GM12875 (cell line): ENCODE data around the gene TBCCD1.

ENCODE experiments used
- H3K4me3 ChIP-seq: one replicate; pipeline ENCODE4 v1.5.1; 2011; ENCODE audit warnings: low read depth, low read length, control low read depth
- CTCF ChIP-seq: IDR thresholded peaks from 2 replicates; pipeline ENCODE4 v1.5.1; 2011; ENCODE audit warnings: low read depth, mild to moderate bottlenecking, control low read depth, inconsistent platforms, low read length, moderate library complexity, borderline replicate concordance; ENCODE audit not compliant: insufficient read depth

The TBCCD1 gene

GRCh38 chr3:186544281-186544680, 22.9 kb downstream of the TBCCD1 start, which contains the start of gene CRYGS:
TSS of gene CRYGS (minus strand) at chr3:186544380. CDS start at chr3:186544326, 54 bp downstream.
- no peak within 1 kb of the TSS for H3K4me3 ChIP-seq
- TF ChIP-seq CTCF: no peak

- H3K4me3 ChIP-seq: no peak overlapping the region
- TF ChIP-seq CTCF: no peak
Measured at GRCh38 chr3:186540835-186541226, 26.3 kb downstream of the TBCCD1 start.

- no peak overlapping the region for H3K4me3 ChIP-seq
- peak; percentile 28; the same call in 1 of the 2 replicates for TF ChIP-seq CTCF
Measured at GRCh38 chr3:186540221-186540834, 26.8 kb downstream of the TBCCD1 start.

GRCh38 chr3:186538779-186539178, 28.4 kb downstream of the TBCCD1 start:
- no peak overlapping the region for H3K4me3 ChIP-seq
- TF ChIP-seq CTCF: no peak

- H3K4me3 ChIP-seq: no peak overlapping the region
- TF ChIP-seq CTCF: no peak
Measured at GRCh38 chr3:186536883-186537844, 30.0 kb downstream of the TBCCD1 start.

- no peak for TF ChIP-seq CTCF
- no peak overlapping the region for H3K4me3 ChIP-seq
Measured at GRCh38 chr3:186534113-186534669, 32.9 kb downstream of the TBCCD1 start.
